ENCODE data around the gene RBFOX1. TPM values are rescaled to one million over a fixed set of nuclear protein-coding genes. Genes with fewer than 3 reads are reported as not detected.

Gene RBFOX1
- polyA plus RNA-seq, 1 of the 3 experiments (the other 2 are of a cell fraction): not detected

- TF ChIP-seq NFIC (IDR thresholded peaks at IDR 0.05; ENCODE audit: borderline replicate concordance) (no peak), ZBTB33 (IDR thresholded peaks at IDR 0.05; ENCODE audit: borderline replicate concordance, low read depth) (no peak), MEF2A (IDR thresholded peaks at IDR 0.05; ENCODE audit: borderline replicate concordance, low read depth) (no peak)
These were observed 304.8 kb downstream of the RBFOX1 start (continued) for GRCh38 chr16:7637446-7637845.

- Histone ChIP-seq H3K4me2 (no peak overlapping the region), H3K79me2 (ENCODE audit: insufficient read depth) (no peaks in the 10 kb centered on the region), H3K36me3 (replicated peaks in 1 of 2; ENCODE audit: control insufficient read depth in 1 of 2, insufficient read depth in 2 of 2, low read length in 1 of 2) (no peaks in the 10 kb centered on the region), H3K27me3 (ENCODE audit: insufficient read depth) (no peaks in the 10 kb centered on the region), H3K27ac (ENCODE audit: low read depth in 2 of 2, low read length in 1 of 2) (no peak overlapping the region), H3K4me1 (ENCODE audit: control insufficient read depth in 1 of 2, insufficient read depth in 2 of 2, low read depth in 1 of 2, low read length in 1 of 2) (no peaks in the 10 kb centered on the region), H3K4me3 (ENCODE audit: low read depth in 2 of 2, low read length in 1 of 2) (no peak overlapping the region), H2AFZ (ENCODE audit: low read depth) (no peak overlapping the region), H3K9ac (no peak overlapping the region), H3K9me3 (no peaks in the 10 kb centered on the region), H4K20me1 (ENCODE audit: insufficient read depth) (no peaks in the 10 kb centered on the region), H3F3A (replicated peaks; ENCODE audit: insufficient read depth) (no peaks in the 10 kb centered on the region), H3K9me2 (no peaks in the 10 kb centered on the region)
- WGBS (ENCODE audit: low lambda C conversion rate): 23% methylated on average over 5 of the region's 5 CpGs
- DNase-seq: no peak
- TF ChIP-seq JUND (IDR thresholded peaks at IDR 0.05) (no peak), TCF12 (IDR thresholded peaks at IDR 0.05) (no peak), USF2 (IDR thresholded peaks at IDR 0.05; ENCODE audit: borderline replicate concordance, low read depth, low read length) (no peak), TEAD4 (IDR thresholded peaks at IDR 0.05; ENCODE audit: borderline replicate concordance, insufficient read depth) (no peak), IRF3 (IDR thresholded peaks at IDR 0.05; ENCODE audit: low read depth, low read length) (no peak), FOSL2 (IDR thresholded peaks at IDR 0.05; ENCODE audit: borderline replicate concordance, low read depth) (no peak), EZH2phosphoT487 (IDR thresholded peaks at IDR 0.05; ENCODE audit: borderline replicate concordance, low read depth) (no peak), RFX5 (IDR thresholded peaks at IDR 0.05; ENCODE audit: low read length) (no peak), GATA2 (CRISPR knock-in tag; IDR thresholded peaks at IDR 0.05) (no peak), REST (IDR thresholded peaks at IDR 0.05; ENCODE audit: low read depth, low read length) (no peak), CHD2 (IDR thresholded peaks at IDR 0.05; ENCODE audit: low read length, partially characterized antibody) (no peak), RXRA (IDR thresholded peaks at IDR 0.05; ENCODE audit: borderline replicate concordance, low read depth) (no peak), MXI1 (IDR thresholded peaks at IDR 0.05; ENCODE audit: low read depth, low read length) (no peak)
- ChIA-PET POLR2A (no interaction called here), CTCF (no interaction called here)
These were observed 305.7 kb downstream of the RBFOX1 start for GRCh38 chr16:7638306-7638705.

Data from SK-N-SH (cell line).